ENCODE results near the gene MAPK8IP3.
A peak's percentile ranks its signal among the peaks of the same experiment; 100 is the strongest.

MAPK8IP3 gene

GRCh38 chr16:1723450-1724147, 17.6 kb downstream of the MAPK8IP3 start:
- peak; percentile 63 for DNase-seq (ENCODE audit: low read depth)
- peak; percentile 79 for TF ChIP-seq CTCF (conservative IDR thresholded peaks at IDR 0.05; ENCODE audit: low read depth, low read length)
- H3K4me3 ChIP-seq (ENCODE audit: low read depth, low read length): no peak overlapping the region

GRCh38 chr16:1724491-1724890, 18.5 kb downstream of the MAPK8IP3 start:
- DNase-seq (ENCODE audit: low read depth): no peak
- no peak for TF ChIP-seq CTCF (conservative IDR thresholded peaks at IDR 0.05; ENCODE audit: low read depth, low read length)
- H3K4me3 ChIP-seq (ENCODE audit: low read depth, low read length): no peak overlapping the region

- no peak for DNase-seq (ENCODE audit: low read depth)
- no peak for TF ChIP-seq CTCF (conservative IDR thresholded peaks at IDR 0.05; ENCODE audit: low read depth, low read length)
- H3K4me3 ChIP-seq (ENCODE audit: low read depth, low read length): no peak overlapping the region
These were observed 20.9 kb downstream of the MAPK8IP3 start for GRCh38 chr16:1726661-1727502.

GRCh38 chr16:1727651-1728624, 21.9 kb downstream of the MAPK8IP3 start:
- H3K4me3 ChIP-seq (ENCODE audit: low read depth, low read length): no peak overlapping the region
- DNase-seq (ENCODE audit: low read depth): no peak
- no peak for TF ChIP-seq CTCF (conservative IDR thresholded peaks at IDR 0.05; ENCODE audit: low read depth, low read length)

- H3K4me3 ChIP-seq (ENCODE audit: low read depth, low read length): no peak overlapping the region
- DNase-seq (ENCODE audit: low read depth): no peak
- TF ChIP-seq CTCF (conservative IDR thresholded peaks at IDR 0.05; ENCODE audit: low read depth, low read length): no peak
These were observed 23.0 kb downstream of the MAPK8IP3 start for GRCh38 chr16:1729026-1729425.

- H3K4me3 ChIP-seq (ENCODE audit: low read depth, low read length): no peak overlapping the region
- no peak for TF ChIP-seq CTCF (conservative IDR thresholded peaks at IDR 0.05; ENCODE audit: low read depth, low read length)
- DNase-seq (ENCODE audit: low read depth): no peak
These were observed 23.4 kb downstream of the MAPK8IP3 start for GRCh38 chr16:1729445-1729844.

Data from choroid plexus epithelial cell (primary cell).